Keratinocyte (primary cell): ENCODE data around the gene OLIG1. TPM values are rescaled to one million over a fixed set of nuclear protein-coding genes. Genes with fewer than 3 reads are reported as not detected.

Source experiments
- DNase-seq: peaks from one replicate; pipeline ENCODE4 v3.0.0-alpha.2; 2011; ENCODE audit warnings: low read depth, missing footprints, low spot score
- FAIRE-seq: peaks from 2 replicates; lab custom pipeline; 2011; peaks lifted over from hg19 to GRCh38; lab: Jason Lieb, UNC
- H2AFZ ChIP-seq: 2 replicates; pipeline ENCODE4 v1.6.0; 2012; ENCODE audit warnings: low read length, control low read depth, inconsistent platforms; ENCODE audit not compliant: control insufficient read depth
- H3K27ac ChIP-seq: 2 replicates; pipeline ENCODE4 v1.5.1; 2011; ENCODE audit warnings: low read length; ENCODE audit not compliant: control insufficient read depth, insufficient read depth
- H3K27me3 ChIP-seq: 3 replicates; pipeline ENCODE4 v1.6.0; 2011; ENCODE audit warnings: low read length; ENCODE audit not compliant: control insufficient read depth, insufficient read depth; ENCODE audit errors: extremely low read depth
- H3K36me3 ChIP-seq, 2 experiments: 2 replicates in 1 of 2; 3 replicates in 1 of 2; pipeline ENCODE4 v1.5.1; 2011; ENCODE audit warnings: low read length in 2 of 2, mild to moderate bottlenecking in 1 of 2; ENCODE audit not compliant: control insufficient read depth in 2 of 2, insufficient read depth in 2 of 2; ENCODE audit errors: extremely low read depth in 1 of 2
- H3K4me1 ChIP-seq: 3 replicates; pipeline ENCODE4 v1.5.1; 2011; ENCODE audit warnings: low read length; ENCODE audit not compliant: control insufficient read depth, insufficient read depth; ENCODE audit errors: extremely low read depth
- H3K4me2 ChIP-seq: 3 replicates; pipeline ENCODE4 v1.6.0; 2011; ENCODE audit warnings: low read depth, low read length; ENCODE audit not compliant: control insufficient read depth, insufficient read depth; ENCODE audit errors: extremely low read depth
- H3K4me3 ChIP-seq, 3 experiments: fragments of 200-600 bp in 1 of 3; sonication (generic) in 1 of 3; 2 replicates in 2 of 3; 3 replicates in 1 of 3; pipeline ENCODE4 v1.5.1; 2011 to 2016; ENCODE audit warnings: low read length in 3 of 3, mild to moderate bottlenecking in 3 of 3, control low read depth in 2 of 3, inconsistent platforms in 1 of 3, low read depth in 1 of 3, mixed read lengths in 1 of 3, mixed run types in 1 of 3, moderate library complexity in 1 of 3; ENCODE audit not compliant: control insufficient read depth in 2 of 3, insufficient read depth in 2 of 3; ENCODE audit errors: extremely low read depth in 1 of 3
- H3K79me2 ChIP-seq: 2 replicates; pipeline ENCODE4 v1.6.0; 2012; ENCODE audit warnings: low read length; ENCODE audit not compliant: control insufficient read depth, insufficient read depth
- H3K9ac ChIP-seq: 3 replicates; pipeline ENCODE4 v1.6.0; 2011; ENCODE audit warnings: low read length; ENCODE audit not compliant: control insufficient read depth, insufficient read depth; ENCODE audit errors: extremely low read depth
- H3K9me1 ChIP-seq: 3 replicates; pipeline ENCODE4 v1.6.0; 2011; ENCODE audit warnings: low read length; ENCODE audit not compliant: control insufficient read depth, insufficient read depth; ENCODE audit errors: extremely low read depth
- H3K9me3 ChIP-seq: 2 replicates; pipeline ENCODE4 v1.5.1; 2012; ENCODE audit warnings: low read depth, low read length; ENCODE audit not compliant: control insufficient read depth
- H4K20me1 ChIP-seq: 3 replicates; pipeline ENCODE4 v1.6.0; 2011; ENCODE audit warnings: low read length; ENCODE audit not compliant: control insufficient read depth, insufficient read depth; ENCODE audit errors: extremely low read depth
- EZH2 ChIP-seq: IDR thresholded peaks from one replicate; pipeline ENCODE4 v1.6.1; 2012; ENCODE audit warnings: inconsistent platforms, mild to moderate bottlenecking, low read length, moderate library complexity
- dilution Hi-C: fragments of 300-500 bp; cut with MboI; formaldehyde crosslinking; loops from one replicate; pipeline ENCODE4 v1.7.0; 2020; ENCODE audit warnings: low sequenced_read_pairs; ENCODE audit not compliant: extremely low pct_ligation_motif_present
- polyA plus RNA-seq, 5 experiments: library from polyadenylated mRNA; depleted of rRNA in 3 of 5; stranded (reverse) in 3 of 5; stranded (forward) in 1 of 5; unstranded in 1 of 5; fragments of >200 nt; gene quantifications; 1 replicate in 1 of 5; 2 replicates in 3 of 5; 3 replicates in 1 of 5; pipeline versions ENCODE4 v1.2.1 to v1.2.3, GENCODE V29; 2011 to 2012; ENCODE audit warnings: missing spikeins in 2 of 5, low read depth in 1 of 5, low replicate concordance in 1 of 5
- TF ChIP-seq, protein P1 (sequence below), 3 experiments: IDR thresholded peaks in 1 of 3; conservative IDR thresholded peaks in 1 of 3; optimal IDR thresholded peaks in 1 of 3; 2 replicates in 2 of 3; 3 replicates in 1 of 3; pipeline versions ENCODE3 to v1.5.1; 2011; ENCODE audit warnings: low read length in 3 of 3, mild to moderate bottlenecking in 3 of 3, moderate library complexity in 2 of 3, control low read depth in 1 of 3, inconsistent platforms in 1 of 3; ENCODE audit not compliant: insufficient read depth in 2 of 3; ENCODE audit errors: extremely low read depth in 1 of 3

Gene OLIG1
- polyA plus RNA-seq, 1 donor (not counting 4 experiments of a cell fraction or from before 2014, with no cell fraction given) = not detected

DNA sequence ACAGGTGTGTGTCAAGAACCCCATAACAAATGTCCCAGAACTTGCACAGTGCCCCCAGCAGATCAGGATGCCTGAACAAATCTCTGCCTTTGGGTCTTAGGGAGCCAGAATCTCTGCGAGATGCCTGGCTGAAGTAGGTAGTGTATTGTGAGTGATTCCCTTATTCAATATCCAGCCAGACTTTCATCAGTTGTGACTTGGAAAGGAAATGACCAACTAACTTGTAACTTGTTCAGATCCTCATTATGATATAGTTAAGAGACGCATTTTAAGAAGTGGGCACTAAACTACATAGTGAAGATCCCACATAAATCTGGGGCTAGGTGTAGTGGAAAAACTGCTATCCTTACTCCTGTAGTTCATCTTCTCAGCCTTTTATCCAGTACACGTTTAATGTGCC lies 32.4 kb upstream of the OLIG1 start:
- Histone ChIP-seq H3K36me3 (no peaks in the 10 kb centered on the region), H3K27ac (no peak overlapping the region), H3K9ac (no peak overlapping the region), H2AFZ (no peak overlapping the region), H3K4me2 (no peak overlapping the region), H3K9me3 (no peaks in the 10 kb centered on the region), H4K20me1 (no peaks in the 10 kb centered on the region), H3K9me1 (no peaks in the 10 kb centered on the region), H3K79me2 (no peaks in the 10 kb centered on the region), H3K4me3 (no peak overlapping the region), H3K27me3 (peaks cover 35% of the 10 kb centered on the region), H3K4me1 (no peaks in the 10 kb centered on the region)
- TF ChIP-seq, protein P1, sequence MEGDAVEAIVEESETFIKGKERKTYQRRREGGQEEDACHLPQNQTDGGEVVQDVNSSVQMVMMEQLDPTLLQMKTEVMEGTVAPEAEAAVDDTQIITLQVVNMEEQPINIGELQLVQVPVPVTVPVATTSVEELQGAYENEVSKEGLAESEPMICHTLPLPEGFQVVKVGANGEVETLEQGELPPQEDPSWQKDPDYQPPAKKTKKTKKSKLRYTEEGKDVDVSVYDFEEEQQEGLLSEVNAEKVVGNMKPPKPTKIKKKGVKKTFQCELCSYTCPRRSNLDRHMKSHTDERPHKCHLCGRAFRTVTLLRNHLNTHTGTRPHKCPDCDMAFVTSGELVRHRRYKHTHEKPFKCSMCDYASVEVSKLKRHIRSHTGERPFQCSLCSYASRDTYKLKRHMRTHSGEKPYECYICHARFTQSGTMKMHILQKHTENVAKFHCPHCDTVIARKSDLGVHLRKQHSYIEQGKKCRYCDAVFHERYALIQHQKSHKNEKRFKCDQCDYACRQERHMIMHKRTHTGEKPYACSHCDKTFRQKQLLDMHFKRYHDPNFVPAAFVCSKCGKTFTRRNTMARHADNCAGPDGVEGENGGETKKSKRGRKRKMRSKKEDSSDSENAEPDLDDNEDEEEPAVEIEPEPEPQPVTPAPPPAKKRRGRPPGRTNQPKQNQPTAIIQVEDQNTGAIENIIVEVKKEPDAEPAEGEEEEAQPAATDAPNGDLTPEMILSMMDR (optimal IDR thresholded peaks at IDR 0.05 in 1 of 3, IDR thresholded peaks at IDR 0.05 in 1 of 3, conservative IDR thresholded peaks at IDR 0.05 in 1 of 3; ENCODE audit: extremely low read depth in 1 of 3, insufficient read depth in 2 of 3, low read length in 3 of 3) = no peak
- TF ChIP-seq EZH2 = no peak
- no peak for DNase-seq
- FAIRE-seq = no peak
- dilution Hi-C loops = no loop called here

DNA sequence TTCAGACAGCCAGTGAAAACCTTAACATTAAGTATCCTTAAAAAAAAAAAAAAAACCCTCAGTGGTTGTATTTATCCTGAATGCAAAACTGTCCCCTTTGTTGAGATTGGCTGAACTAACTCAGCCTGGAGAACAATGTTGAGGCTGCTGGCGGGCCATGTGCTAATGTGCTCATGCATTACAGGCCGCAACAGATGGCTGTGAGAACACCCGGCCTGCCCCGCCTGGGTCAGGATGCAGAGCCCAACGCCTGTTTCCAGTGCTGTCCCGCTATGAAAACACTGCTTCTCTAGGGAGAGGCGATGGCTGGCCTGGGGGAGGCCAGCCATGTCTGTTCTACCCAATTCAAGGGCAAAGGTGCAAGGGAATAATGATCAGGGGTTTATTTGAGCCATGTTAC lies 30.4 kb upstream of the OLIG1 start:
- TF ChIP-seq, protein P1 (optimal IDR thresholded peaks at IDR 0.05 in 1 of 3, IDR thresholded peaks at IDR 0.05 in 1 of 3, conservative IDR thresholded peaks at IDR 0.05 in 1 of 3; ENCODE audit: extremely low read depth in 1 of 3, insufficient read depth in 2 of 3, low read length in 3 of 3) = no peak
- no peak for TF ChIP-seq EZH2
- H2AFZ ChIP-seq = no peak overlapping the region
- H3K27me3 ChIP-seq = peaks cover 18% of the 10 kb centered on the region
- no peaks in the 10 kb centered on the region for H3K36me3 ChIP-seq
- H3K4me1 ChIP-seq = peaks cover 8% of the 10 kb centered on the region
- H3K4me2 ChIP-seq = no peak overlapping the region
- DNase-seq = no peak
- H3K9ac ChIP-seq = no peak overlapping the region
- FAIRE-seq = no peak
- no peaks in the 10 kb centered on the region for H3K9me3 ChIP-seq
- H4K20me1 ChIP-seq = no peaks in the 10 kb centered on the region
- no peak overlapping the region for H3K27ac ChIP-seq
- H3K9me1 ChIP-seq = no peaks in the 10 kb centered on the region
- no peaks in the 10 kb centered on the region for H3K79me2 ChIP-seq
- dilution Hi-C loops = no loop called here
- no peak overlapping the region for H3K4me3 ChIP-seq
